ENCODE data around the gene PSTPIP2. TPM values are rescaled to one million over a fixed set of nuclear protein-coding genes. Genes with fewer than 3 reads are reported as not detected.
"Not testable (repeated sequence)": the region's sequence is repeated elsewhere in the genome, so short reads cannot be mapped to it uniquely, and the experiment has no call there.

The PSTPIP2 gene
- total and polyA plus RNA-seq, 2 of the 4 experiments (the other 2 are of a cell fraction), result 10.4 to 12.4 TPM

GRCh38 chr18:46088501-46088900 lies 16.4 kb upstream of the PSTPIP2 start:
- H4K8ac ChIP-seq (ENCODE audit: low read depth in 2 of 2, low read length in 2 of 2); H3K56ac ChIP-seq (ENCODE audit: extremely low read depth, insufficient read depth, low read length); H4K5ac ChIP-seq (ENCODE audit: low read depth, low read length); H3K9ac ChIP-seq (ENCODE audit: low read depth, low read length); H2AK5ac ChIP-seq (ENCODE audit: low read depth, low read length); H3K4me1 ChIP-seq (ENCODE audit: control insufficient read depth, insufficient read depth, low read length); H2BK120ac ChIP-seq (ENCODE audit: low read depth, low read length); H3K14ac ChIP-seq (replicated peaks; ENCODE audit: low read depth, low read length); BruUV-seq (replicated peaks); H3K23ac ChIP-seq (ENCODE audit: low read depth, low read length); CTCF ChIA-PET; H3K4me2 ChIP-seq (ENCODE audit: low read depth, low read length); H2BK20ac ChIP-seq (ENCODE audit: low read depth, low read length); H4K91ac ChIP-seq (ENCODE audit: insufficient read depth, low read depth, low read length); H2AFZ ChIP-seq (replicated peaks; ENCODE audit: low read length, poor library complexity); H3K27ac ChIP-seq (ENCODE audit: insufficient read depth, low read length); H3K9me1 ChIP-seq (ENCODE audit: insufficient read depth, low read length); H3K27me3 ChIP-seq (ENCODE audit: control insufficient read depth, insufficient read depth, low read length); dilution Hi-C loops (cut with HindIII; ENCODE audit: low sequenced_read_pairs, unreplicated experiment); DNase-seq; ATAC-seq (ENCODE audit: low read depth); POLR2A ChIA-PET (ENCODE audit: unreplicated experiment); H2BK5ac ChIP-seq (ENCODE audit: low read depth, low read length, poor library complexity, severe bottlenecking); H2AK9ac ChIP-seq (replicated peaks; ENCODE audit: low read depth, low read length, poor library complexity); H3K9me3 ChIP-seq (ENCODE audit: control insufficient read depth, insufficient read depth, low read length); H3K4ac ChIP-seq (ENCODE audit: low read depth, low read length); H3K4me3 ChIP-seq (ENCODE audit: insufficient read depth, low read depth, low read length); H2BK15ac ChIP-seq (ENCODE audit: low read depth, low read length); H3K18ac ChIP-seq (ENCODE audit: low read depth, low read length): not testable (repeated sequence)
- intact Hi-C loops (cut with micrococcal nuclease) (loop anchor here (5.0 kb wide), 1 partner anchor 186 kb away; no protein-coding TSS in a partner anchor), in situ Hi-C loops (cut with MboI; ENCODE audit: low sequenced_read_pairs) (loop anchor here (10.0 kb wide), 1 partner anchor 174 kb away; no protein-coding TSS in a partner anchor)
- peaks cover 18% of the 10 kb centered on the region; the same call in 1 of the 2 replicates for H4K20me1 ChIP-seq (ENCODE audit: insufficient read depth, low read length)
- peaks cover 74% of the 10 kb centered on the region for H3K36me3 ChIP-seq (ENCODE audit: control insufficient read depth, insufficient read depth, low read length)
- WGBS, 2 experiments (ENCODE audit: extremely low coverage in 2 of 2, insufficient read length in 1 of 2), result 100% methylated on average over 3 of the region's 8 CpGs; no CpG with 5 or more reads in 1 of the 2 experiments
- peaks cover 28 to 46% of the 10 kb centered on the region in 2 experiments for H3K79me1 ChIP-seq (ENCODE audit: low read depth in 1 of 2, low read length in 2 of 2)

Measured in IMR-90 (cell line).